NCI-H2171 treated with DMSO at 0.1 percent for 48 hours (cell line): ENCODE measurements around the gene RSPH6A.

Source experiments
- DNase-seq: peaks from one replicate; lab custom pipeline; 2025; lab: John Stamatoyannopoulos, UW

RSPH6A gene

DNA sequence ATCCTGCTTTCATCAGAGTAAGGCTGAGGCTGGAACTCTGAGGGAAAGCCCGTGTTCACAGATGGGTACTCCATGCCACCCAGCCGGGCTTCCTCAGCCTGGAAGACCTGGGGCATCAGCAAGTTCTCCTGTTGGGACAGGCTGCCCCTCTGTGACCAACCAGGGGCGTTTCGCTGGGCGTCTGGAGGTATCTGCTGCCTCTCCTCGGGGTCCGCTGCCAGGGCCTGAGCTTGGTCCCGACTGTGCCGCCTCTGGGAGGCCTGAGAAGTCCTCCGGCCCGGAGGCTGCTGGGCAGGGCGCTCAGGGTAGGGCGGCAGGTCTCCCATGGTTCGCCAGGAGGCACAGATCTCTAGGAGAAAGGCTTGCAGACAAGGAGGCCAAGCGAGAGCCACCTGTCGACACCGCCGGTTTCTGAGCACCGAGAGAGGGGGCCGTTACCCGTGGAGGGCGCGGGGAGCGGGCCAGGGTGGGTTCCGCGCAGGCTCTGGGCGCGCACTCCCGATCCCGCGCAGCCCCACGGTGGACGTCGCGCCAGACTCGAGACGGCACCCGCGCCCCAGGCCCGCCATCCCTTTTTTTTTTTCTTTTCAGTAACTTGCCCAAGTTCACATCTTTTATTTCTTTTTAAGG lies at the start of gene RSPH6A:
Gene RSPH6A (minus strand): TSS at position 458 of the 630 bp plus-strand sequence. CDS start 132 bp downstream, at position 326.
- DNase-seq, result no peak

DNA sequence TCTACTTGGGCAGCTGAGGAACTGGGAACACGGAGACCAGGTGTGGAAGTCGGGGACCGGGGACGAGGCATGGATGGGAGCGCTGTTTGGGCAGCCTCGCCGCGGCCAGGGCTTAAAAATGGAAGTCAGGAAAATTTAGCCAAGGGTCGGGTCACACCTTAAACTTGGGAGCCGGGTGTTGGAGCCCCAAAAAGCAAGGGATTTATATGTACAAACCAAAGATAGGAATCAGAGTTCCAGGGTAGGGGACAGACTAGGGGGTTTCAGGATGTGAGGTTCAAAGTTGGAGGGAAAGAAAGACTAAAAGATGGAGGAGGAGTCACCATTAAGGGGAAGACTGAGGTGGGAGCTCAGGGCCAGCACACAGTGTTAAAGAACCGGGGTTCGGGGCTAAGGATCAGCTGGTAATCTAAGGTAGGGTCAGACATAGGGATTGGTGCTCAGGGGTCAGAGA lies 49.5 kb upstream of the RSPH6A start:
- DNase-seq, result no peak

DNA sequence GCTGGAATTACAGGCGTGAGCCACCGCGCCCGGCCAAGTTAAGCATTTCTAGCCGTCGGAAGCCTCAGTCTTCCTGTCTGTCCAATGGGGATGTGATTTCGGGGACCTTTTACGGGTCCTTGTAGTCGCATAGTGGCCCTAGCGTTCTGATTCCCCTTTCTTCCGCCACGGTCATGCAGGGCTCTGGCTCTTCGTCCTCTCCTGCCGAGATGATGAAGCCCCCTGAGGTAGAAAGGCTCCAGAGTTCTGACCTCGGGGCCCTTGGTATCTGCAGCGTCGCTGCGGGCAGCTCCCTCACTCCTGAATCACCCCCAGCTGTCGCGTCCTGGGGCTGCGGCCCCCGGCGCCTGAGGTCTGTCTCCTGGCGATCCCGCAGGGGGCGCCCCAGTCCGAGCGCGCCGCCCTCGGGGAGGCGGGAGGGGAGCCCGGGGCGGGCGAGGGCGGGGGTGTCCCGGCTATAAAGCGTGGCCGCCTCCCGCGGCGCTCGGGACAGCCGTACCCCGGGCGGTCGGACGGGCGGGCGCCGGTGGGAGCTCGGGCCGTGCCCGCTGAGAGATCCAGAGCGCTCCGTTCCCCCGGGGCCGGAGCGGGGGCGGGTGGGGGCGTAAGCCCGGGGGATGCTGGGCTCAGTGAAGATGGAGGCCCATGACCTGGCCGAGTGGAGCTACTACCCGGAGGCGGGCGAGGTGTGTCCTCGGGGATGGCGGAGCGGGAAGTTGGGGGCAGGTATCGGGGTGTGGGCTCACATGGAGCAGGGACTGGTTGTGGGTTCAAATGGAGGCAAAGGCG lies 48.9 kb upstream of the RSPH6A start, which contains the start of gene FOXA3:
Gene FOXA3 (plus strand): TSS at position 487 of the 789 bp plus-strand sequence. CDS start 131 bp downstream, at position 618.
- DNase-seq, result no peak

GRCh38 chr19:45863335-45863839 lies 48.3 kb upstream of the RSPH6A start:
- DNase-seq, result no peak

DNA sequence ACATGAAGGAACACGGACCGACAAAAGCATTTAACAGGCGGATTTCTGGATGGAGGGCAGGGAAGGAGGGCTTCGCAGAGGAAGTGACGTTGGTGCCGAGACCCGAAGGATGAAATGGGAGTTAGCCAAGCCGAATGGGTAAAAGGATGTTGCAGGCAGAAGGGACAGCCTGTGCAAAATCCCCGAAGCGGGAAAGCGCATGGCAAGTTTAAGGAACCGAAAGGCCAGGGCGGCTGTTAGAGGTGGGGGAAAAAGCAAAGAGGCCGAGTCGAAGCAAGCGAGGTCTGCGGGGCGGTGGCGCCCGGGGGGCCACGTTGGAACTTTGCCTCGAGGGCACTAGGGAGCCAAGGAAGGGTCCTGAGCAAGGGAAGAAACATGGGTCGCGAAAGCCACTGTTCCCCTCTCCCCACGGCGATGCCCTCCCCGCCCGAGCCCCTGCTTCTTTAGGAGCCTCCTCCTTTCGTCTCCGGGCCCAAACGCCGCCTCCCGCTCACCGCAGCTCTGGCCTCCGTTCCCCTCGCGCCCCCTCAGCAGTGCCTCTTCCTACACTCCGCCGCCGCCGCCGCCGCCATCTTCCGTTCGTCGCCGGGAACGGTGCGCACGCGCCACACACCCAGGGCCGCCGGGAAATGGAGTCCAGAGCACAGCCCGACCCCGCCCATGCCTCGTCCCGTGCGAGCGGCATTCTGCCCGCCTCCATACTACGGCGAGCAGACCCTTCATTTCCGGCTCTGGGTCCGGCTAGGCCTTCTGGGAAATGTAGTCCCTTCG lies 47.6 kb upstream of the RSPH6A start, which contains the start of gene SYMPK:
Gene SYMPK (minus strand): TSS at position 584 of the 771 bp plus-strand sequence. CDS start 8,652 bp downstream, outside the sequence.
- peak; percentile 99 for DNase-seq

DNA sequence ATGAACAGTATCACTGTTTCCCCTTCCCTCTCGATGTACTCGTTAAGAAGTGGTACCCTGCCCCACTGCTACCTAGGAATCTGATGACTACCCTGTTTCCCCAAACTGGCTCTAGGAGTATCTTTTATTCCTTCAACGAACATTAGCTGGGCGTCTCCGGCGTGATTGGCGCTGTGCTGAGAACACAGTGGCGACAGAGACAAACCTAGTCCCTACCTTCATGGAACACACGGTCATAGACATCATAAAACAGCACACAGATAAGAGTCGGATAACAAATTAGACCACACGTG lies 47.1 kb upstream of the RSPH6A start:
- DNase-seq, result no peak

GRCh38 chr19:45860359-45861259 lies 45.5 kb upstream of the RSPH6A start:
- no peak for DNase-seq

DNA sequence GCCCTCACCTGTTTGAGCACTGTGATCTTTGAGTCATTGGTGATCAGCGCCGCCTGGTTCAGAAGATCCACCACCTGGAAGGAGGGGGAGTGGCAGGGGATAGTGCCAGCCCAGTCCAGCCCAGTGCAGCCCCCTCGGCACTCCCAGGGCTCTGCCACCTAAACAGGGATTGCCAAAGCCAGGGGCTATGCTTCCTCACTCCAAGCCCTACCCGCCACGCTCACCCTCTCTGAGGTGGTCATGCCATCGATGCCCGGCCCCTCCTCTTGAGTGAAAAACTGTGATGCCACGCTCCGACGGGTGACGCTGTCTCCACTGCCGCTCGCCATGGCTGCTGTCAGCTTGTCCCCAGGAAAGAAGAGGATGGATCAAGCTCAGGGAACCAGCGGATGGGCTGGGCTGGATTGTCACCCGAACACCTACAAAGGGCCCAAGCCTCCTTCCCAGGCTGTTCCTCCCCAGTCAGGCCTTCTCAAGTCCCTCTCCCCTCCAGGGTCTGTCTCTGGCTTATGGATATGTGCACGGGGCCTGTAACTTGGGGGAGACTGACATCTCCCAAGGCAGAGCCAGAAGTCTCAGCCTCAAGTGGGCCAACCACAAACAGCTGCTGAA lies 39.2 kb upstream of the RSPH6A start:
- no peak for DNase-seq

GRCh38 chr19:45852983-45853382 lies 37.9 kb upstream of the RSPH6A start:
- no peak for DNase-seq

DNA sequence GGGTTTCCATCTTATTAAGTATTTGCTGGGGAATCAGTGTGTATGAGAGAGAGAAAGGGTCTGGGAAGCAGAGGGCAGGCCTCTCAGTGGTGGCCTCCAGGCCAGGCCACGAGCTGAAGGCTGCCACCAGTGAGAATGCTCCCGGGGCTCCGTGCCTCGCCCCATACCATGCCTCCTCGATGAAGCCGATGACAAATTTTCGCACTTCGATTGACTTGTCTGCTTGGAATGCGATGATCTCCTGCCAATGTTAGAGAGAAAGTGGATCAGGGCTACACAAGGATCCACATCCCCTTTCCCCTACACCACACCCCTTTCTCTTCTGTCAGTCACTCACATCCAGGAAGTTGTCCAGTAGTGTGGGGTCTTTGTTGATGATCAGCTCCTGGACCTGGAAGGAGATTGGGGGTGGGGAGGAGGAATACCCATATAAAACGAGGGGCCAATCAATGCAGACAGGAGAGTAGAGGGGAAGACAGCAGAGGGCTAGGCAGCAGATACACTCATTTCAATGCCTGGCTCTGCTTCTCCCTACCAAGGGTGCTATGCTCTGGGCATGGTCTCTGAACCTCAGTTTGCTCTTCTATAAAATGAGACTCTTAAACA lies 37.1 kb upstream of the RSPH6A start:
- no peak for DNase-seq

GRCh38 chr19:45848922-45849321 lies 33.8 kb upstream of the RSPH6A start:
- DNase-seq, result no peak

DNA sequence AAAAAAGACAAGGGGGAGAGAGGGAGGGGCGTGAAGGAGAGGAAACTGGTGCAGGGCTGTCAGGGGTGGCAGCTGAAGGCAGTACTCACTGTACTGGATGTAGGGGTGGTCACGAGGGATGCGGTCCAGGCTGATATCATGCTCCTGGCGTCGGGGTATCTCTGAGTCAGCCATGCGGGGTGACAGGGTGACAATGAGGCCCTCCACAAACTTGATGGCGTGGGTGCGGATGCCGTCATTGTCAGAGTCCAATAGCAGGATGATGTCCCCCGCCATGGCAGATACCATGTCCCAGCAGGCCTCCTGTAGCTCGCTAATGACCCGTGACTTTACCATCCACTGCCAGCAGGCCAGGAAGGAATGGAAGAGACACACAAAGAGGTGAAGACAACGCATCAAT lies 32.6 kb upstream of the RSPH6A start:
- DNase-seq, result no peak

- no peak for DNase-seq
These were observed 27.1 kb upstream of the RSPH6A start for GRCh38 chr19:45842198-45842597.

DNA sequence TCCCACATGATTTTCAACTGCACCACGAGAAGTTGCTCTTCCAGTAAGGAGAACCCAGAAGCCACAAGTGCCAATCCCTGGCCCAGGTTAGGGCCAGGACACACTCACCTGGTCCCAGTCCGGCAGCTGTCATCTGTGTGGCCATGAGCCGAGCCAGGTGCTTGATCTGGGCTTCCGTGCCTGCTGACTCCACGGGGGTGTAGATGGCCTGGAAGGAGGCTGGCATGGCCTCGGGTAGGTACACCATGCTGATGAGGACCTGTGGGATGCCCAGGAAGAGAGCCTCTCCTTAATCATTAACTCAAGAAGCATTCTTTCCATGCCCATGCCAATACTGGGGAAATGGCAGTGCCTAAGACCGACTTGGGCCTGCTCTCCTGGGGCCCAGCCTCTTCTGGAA lies 19.9 kb upstream of the RSPH6A start:
- no peak for DNase-seq

DNA sequence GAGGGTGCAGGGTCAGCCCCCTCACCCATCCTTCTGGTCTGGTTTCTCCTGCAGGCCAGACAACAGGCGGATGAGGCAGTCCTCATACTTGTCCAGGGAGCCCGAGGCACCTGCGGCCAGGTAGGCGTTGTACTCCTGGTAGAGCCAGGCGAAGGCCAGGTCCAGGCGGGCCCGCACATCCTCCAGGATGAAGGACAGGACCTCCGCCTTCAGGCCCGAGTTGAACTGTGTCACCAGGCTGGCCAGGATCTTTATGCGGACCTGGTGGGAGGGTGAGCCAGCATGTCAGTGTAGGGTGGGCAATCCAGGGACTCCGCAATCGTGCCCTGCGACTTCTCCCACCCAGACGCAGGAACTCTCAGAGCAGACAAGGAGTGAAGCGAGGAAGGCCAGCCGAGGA lies 13.8 kb upstream of the RSPH6A start:
- no peak for DNase-seq

- DNase-seq, result no peak
These were observed 13.4 kb upstream of the RSPH6A start for GRCh38 chr19:45828523-45828922.

DNA sequence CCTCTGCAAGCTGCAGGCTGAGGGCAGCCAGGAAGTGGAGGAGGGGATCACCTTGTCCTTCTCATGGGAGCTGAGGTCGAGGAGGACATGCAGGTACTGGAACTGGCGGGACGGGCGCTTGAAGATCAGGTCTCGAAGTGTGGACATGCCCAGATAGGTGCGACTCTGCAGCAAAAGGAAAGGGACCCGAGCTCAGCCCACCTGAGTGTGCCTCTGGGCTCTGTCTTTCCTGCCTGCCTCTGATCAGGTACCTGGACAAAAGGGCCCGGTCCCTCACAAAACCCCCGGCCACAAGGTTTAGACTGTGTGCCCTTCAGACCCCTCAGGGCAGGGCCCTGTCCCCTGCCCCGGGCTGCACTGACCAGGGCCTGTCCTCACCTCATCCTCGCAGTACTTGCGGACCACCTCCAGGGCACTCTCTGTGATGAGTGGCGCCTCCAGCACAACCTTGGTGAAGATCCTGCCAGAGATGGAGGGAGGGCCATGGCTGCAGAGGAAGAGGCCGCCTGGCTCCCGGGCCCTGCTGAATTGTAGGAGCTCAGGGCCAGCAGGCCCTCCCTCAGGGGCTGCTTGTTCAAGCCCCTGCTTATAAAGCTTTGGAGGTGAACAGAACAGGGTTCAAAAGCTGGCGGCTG lies 12.5 kb upstream of the RSPH6A start:
- no peak for DNase-seq

GRCh38 chr19:45826934-45827333 lies 11.8 kb upstream of the RSPH6A start:
- no peak for DNase-seq

DNA sequence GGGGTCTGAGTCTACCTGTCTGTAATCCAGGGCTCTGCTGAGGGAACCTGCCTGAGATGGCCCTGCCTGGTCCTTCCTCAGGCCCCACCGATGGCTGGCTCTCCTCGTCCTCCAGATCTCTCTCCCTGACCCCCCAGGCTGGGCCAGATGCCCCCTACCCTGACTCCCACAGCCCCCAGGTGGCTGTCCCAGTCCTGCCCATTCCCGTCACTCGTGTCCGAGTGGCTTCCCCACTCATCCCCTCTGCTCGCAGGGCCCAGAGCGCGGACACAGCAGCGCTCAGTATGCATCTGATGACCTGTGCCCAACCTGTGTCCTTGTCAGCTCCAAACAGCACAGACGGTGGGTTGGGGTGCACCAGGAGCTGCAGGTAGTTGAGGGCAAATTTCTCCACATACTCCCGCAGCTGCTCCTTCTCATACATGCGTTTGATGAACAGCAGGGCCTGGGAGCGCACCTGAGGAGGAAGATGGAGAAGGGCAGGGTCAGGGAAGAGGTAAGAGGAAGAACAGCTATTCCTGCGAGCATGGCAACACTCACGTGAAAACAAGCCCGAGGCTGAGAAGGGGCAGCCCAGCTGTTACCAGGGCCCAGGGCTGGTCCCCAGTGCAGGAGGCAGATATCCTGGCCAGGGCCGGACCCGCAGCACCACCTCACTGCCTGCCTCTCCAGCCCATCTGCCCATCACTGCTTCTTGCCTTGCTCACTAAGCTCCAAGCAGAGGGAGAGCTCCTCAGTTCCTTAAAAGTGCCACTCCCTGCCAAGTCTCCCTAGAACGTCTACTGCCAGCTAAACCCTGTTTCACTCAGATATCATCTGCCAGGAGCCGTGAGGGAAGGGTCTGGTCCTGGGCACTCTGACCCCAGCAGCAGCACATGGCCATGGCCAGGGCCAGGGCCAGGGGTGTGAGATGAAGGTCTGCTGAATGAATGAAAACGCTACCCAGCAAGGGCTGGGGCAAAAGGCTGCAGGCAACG lies 11.1 kb upstream of the RSPH6A start:
- no peak for DNase-seq
